HG02943 (cell line): ENCODE results near the gene PACS2.

Source experiments
- ATAC-seq: cut with Tn5 transposase; IDR thresholded peaks from one replicate; pipeline ENCODE4 v1.9.1; 2021; ENCODE audit warnings: mild to moderate bottlenecking, low read depth, moderate library complexity; ENCODE audit not compliant: unreplicated experiment

PACS2 gene

GRCh38 chr14:105418269-105419194 is 104.0 kb downstream of the PACS2 start:
- ATAC-seq, result no peak

GRCh38 chr14:105419195-105420091 is 104.9 kb downstream of the PACS2 start, which contains the start of gene MTA1:
Gene MTA1 (plus strand): TSS chr14:105419827. CDS start chr14:105420036, 209 bp downstream.
- no peak for ATAC-seq

- ATAC-seq, result no peak
These were observed 105.8 kb downstream of the PACS2 start for GRCh38 chr14:105420101-105420973.

GRCh38 chr14:105420974-105421674 is 106.6 kb downstream of the PACS2 start:
- no peak for ATAC-seq

GRCh38 chr14:105421723-105422615 is 107.4 kb downstream of the PACS2 start:
- ATAC-seq, result no peak

GRCh38 chr14:105422695-105423487 is 108.3 kb downstream of the PACS2 start:
- no peak for ATAC-seq

DNA sequence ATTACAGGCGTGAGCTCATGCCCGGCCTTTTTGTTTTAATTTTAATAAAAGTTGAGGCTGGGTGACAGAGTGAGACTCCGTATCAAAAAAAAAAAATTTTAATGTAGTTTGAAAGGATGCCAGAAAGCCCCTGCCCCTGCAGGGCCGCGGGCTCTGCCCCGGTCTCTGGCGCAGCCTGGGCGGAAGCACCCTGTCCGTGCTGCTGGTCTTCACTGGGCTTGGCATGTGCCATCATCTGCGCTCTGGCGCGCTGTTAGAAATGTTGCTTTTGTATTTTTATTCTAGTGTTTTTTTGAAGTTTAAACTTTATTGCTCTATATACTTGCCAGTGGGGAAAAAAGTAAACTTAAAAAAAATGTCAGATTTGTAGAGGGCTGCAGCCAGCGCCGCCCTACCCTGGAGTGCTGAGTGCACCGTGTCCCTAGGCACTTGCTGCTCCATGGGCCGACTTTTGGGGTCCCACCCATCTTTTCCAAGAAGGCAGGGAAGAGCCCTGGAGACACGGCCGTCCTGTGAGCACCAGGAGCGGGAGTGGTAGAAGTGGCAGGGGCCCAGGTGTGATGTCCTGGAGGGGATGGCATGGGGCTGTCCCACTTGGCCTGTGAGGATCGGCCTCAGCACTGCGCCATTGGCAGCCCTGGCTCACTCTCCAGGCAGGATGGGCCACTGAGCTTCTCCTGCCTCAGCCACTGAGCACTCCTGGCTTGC is 109.1 kb downstream of the PACS2 start:
- no peak for ATAC-seq

DNA sequence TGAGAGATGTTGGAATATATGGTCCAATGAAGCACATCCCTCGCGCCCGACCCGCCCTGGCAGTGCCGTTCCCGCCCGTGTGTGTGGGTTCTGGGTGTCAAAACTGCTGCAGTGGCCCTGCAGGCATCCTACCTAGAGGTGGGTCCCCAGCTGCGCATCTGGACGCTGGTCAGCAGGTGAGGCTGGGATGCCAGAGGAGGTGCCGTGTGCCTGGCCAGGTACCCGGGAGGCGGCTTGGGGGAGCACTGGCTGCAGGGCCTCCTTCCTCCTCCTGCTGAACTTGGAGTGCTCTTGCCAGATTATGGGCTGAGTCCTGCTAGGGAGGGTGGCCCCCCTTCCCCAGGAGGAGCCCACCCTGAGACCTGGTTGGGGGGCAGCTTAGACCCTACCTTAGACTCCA is 110.3 kb downstream of the PACS2 start:
- no peak for ATAC-seq

GRCh38 chr14:105425823-105426247 is 111.3 kb downstream of the PACS2 start:
- no peak for ATAC-seq

GRCh38 chr14:105426416-105427130 is 112.0 kb downstream of the PACS2 start:
- no peak for ATAC-seq

DNA sequence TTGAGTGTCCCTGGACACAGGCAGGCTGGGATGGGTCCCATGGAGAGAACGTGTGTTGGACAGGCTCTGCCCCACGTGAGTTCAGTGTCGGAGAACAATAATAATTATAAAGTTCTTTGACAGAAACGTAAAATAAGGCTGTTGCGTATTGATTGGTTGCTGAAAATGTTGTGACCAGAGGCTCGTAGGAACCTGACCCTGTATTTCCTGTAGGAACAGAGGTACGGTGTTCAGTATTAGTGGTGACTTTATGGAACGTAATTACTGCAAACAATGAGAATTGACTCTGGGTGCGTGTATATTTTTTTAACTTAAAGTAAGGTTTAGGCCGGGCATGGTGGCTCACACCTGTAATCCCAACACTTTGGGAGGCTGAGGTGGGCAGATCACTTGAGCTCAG is 112.9 kb downstream of the PACS2 start:
- ATAC-seq, result no peak

- ATAC-seq, result no peak
These were observed 113.5 kb downstream of the PACS2 start for GRCh38 chr14:105427936-105428485.

- ATAC-seq, result no peak
These were observed 115.5 kb downstream of the PACS2 start for GRCh38 chr14:105430042-105430441.

DNA sequence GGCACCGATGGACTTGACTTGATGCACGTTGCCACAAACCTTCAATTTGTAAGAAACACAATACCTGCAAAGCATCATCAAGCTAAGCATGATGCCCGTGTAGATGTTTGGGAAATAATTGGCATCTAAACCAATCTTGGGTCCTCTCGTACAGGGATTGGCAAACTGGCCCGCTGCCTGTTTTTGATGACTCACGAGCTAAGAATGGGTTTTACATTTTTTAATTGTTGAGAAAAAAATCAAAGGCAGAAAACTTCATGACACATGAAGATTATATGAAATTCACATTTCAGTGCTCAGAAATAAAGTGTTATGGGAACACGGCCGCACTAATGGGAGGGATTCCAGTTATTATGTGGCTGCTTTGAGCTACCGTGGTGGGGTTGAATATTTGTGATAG is 116.0 kb downstream of the PACS2 start:
- no peak for ATAC-seq

- ATAC-seq, result no peak
These were observed 116.7 kb downstream of the PACS2 start for GRCh38 chr14:105431256-105431655.

DNA sequence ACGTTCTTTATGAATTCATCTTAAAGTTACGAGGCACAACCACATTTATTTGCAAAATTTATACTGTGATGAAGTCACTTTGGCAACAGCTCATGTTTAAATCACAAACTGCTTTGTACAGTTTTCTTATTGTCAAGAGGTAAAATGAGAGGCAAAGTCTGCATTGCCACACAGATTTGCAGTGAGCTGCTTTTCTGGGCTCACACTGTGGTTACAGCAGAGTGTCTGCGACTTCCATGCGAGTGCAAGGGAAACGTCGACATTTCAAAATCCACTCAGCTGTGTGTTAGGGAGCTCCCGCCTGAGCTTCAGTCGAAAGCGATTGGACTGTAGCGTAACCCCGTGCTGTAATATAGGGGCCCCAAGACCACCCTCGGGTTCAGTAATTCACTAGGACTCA is 118.1 kb downstream of the PACS2 start:
- no peak for ATAC-seq
